A549 (cell line): ENCODE measurements around the gene IL4R.

Experiments
- CHD4 ChIP-seq: fragments of 200-600 bp; sonication (generic); IDR thresholded peaks from 2 replicates; pipeline ENCODE4 v1.6.1; 2016; ENCODE audit warnings: antibody characterized with exemption, mild to moderate bottlenecking, borderline replicate concordance
- CTCF ChIP-seq: fragments of >200 bp; sonication (Bioruptor Twin); formaldehyde crosslinking; IDR thresholded peaks from 3 replicates; pipeline ENCODE4 v1.5.1; 2016
- E2F6 ChIP-seq: IDR thresholded peaks from 2 replicates; pipeline ENCODE4 v1.6.1; 2012; ENCODE audit warnings: low read depth, borderline replicate concordance
- EP300 ChIP-seq, 2 experiments: fragments of >200 bp; sonication (Bioruptor Twin); formaldehyde crosslinking; IDR thresholded peaks; 2 replicates in 1 of 2; 3 replicates in 1 of 2; pipeline ENCODE4 v1.6.1; 2016 to 2017
- MAX ChIP-seq: IDR thresholded peaks from 2 replicates; pipeline ENCODE4 v1.6.1; 2012
- MAZ ChIP-seq: fragments of 150-350 bp; IDR thresholded peaks from 2 replicates; pipeline ENCODE4 v1.6.1; 2014; ENCODE audit warnings: antibody characterized with exemption, low read depth, low read length, borderline replicate concordance
- PBX3 ChIP-seq: IDR thresholded peaks from 2 replicates; pipeline ENCODE4 v1.6.1; 2012
- POLR2A ChIP-seq: IDR thresholded peaks from 2 replicates; pipeline ENCODE4 v1.6.1; 2012; ENCODE audit warnings: mild to moderate bottlenecking, low read length
- TFCP2L1 ChIP-seq: fragments of 250-450 bp; sonication (Bioruptor Pico); IDR thresholded peaks from 2 replicates; pipeline ENCODE4 v1.5.0; 2021; ENCODE audit warnings: mild to moderate bottlenecking

GRCh38 chr16:27394516-27394915 lies 80.7 kb downstream of the IL4R start:
- TF ChIP-seq PBX3 (no peak), CTCF (no peak), E2F6 (no peak), MAX (no peak), TFCP2L1 (CRISPR knock-in tag) (no peak), MAZ (no peak), CHD4 (no peak), POLR2A (no peak), EP300 (IDR thresholded peaks at IDR 0.05) (no peak)
